ENCODE results near the gene SLC6A3.

DNA sequence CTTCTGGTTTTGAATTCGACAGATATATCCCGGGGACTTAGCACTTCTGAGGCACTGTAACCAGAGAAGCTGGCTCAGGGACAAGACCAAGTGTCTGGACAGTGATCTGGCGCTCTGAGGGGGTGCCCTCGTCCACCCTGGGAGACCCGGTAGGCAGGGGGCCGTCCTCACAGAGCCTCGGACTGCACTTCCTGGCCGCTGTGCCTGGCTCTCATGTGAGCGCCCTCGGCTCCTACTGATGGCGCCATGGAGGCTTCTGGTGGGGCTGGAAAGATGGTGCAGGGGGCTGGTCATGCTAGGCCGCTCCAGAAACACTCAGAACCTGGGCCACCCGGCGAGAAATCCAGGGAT, 18.8 kb upstream of the SLC6A3 start:
- TF ChIP-seq, protein P1, sequence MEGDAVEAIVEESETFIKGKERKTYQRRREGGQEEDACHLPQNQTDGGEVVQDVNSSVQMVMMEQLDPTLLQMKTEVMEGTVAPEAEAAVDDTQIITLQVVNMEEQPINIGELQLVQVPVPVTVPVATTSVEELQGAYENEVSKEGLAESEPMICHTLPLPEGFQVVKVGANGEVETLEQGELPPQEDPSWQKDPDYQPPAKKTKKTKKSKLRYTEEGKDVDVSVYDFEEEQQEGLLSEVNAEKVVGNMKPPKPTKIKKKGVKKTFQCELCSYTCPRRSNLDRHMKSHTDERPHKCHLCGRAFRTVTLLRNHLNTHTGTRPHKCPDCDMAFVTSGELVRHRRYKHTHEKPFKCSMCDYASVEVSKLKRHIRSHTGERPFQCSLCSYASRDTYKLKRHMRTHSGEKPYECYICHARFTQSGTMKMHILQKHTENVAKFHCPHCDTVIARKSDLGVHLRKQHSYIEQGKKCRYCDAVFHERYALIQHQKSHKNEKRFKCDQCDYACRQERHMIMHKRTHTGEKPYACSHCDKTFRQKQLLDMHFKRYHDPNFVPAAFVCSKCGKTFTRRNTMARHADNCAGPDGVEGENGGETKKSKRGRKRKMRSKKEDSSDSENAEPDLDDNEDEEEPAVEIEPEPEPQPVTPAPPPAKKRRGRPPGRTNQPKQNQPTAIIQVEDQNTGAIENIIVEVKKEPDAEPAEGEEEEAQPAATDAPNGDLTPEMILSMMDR (IDR thresholded peaks at IDR 0.05), result no peak
- TF ChIP-seq EP300 (IDR thresholded peaks at IDR 0.05), result no peak
- TF ChIP-seq POLR2A (IDR thresholded peaks at IDR 0.05), result no peak

Data from ovary (tissue), 3 donors.